Right kidney (tissue), 9 donors: ENCODE measurements around the gene PSMA7.

ENCODE experiments used
- DNase-seq: peaks from one replicate; pipeline ENCODE4 v3.0.0-alpha.2; 2016
- long read RNA-seq, 8 donors: transcript quantifications; one replicate each; lab custom pipeline, GENCODE V29; 2026

Gene PSMA7
- long read RNA-seq, donor 1, transcript PSMA7-203 (7 exons, 996 nt), result major isoform, 251 of 341 reads
- long read RNA-seq, donor 1, transcript PSMA7-206 (4 exons, 548 nt), result minor isoform, 13 of 341 reads
- long read RNA-seq, donor 1, partial matches to known transcripts, result 72 of 341 reads
- long read RNA-seq, donor 1, other reads (novel, unspliced or antisense), result 0 of 341 reads
- long read RNA-seq, donor 2, transcript PSMA7-206 (4 exons, 548 nt), result minor isoform, 13 of 213 reads
- long read RNA-seq, donor 2, transcript PSMA7-203 (7 exons, 996 nt), result major isoform, 145 of 213 reads
- long read RNA-seq, donor 2, partial matches to known transcripts, result 53 of 213 reads
- long read RNA-seq, donor 2, other reads (novel, unspliced or antisense), result 0 of 213 reads
- long read RNA-seq, donor 3, transcript PSMA7-203 (7 exons, 996 nt), result major isoform, 80 of 92 reads
- long read RNA-seq, donor 3, partial matches to known transcripts, result 6 of 92 reads
- long read RNA-seq, donor 3, other reads (novel, unspliced or antisense), result 0 of 92 reads
- long read RNA-seq, donor 4, transcript PSMA7-206 (4 exons, 548 nt), result minor isoform, 8 of 184 reads
- long read RNA-seq, donor 4, transcript PSMA7-203 (7 exons, 996 nt), result major isoform, 135 of 184 reads
- long read RNA-seq, donor 4, partial matches to known transcripts, result 40 of 184 reads
- long read RNA-seq, donor 4, other reads (novel, unspliced or antisense), result 0 of 184 reads
- long read RNA-seq, donor 5, transcript PSMA7-203 (7 exons, 996 nt), result major isoform, 176 of 245 reads
- long read RNA-seq, donor 5, partial matches to known transcripts, result 64 of 245 reads
- long read RNA-seq, donor 5, other reads (novel, unspliced or antisense), result 0 of 245 reads
- long read RNA-seq, donor 6, transcript PSMA7-203 (7 exons, 996 nt), result major isoform, 160 of 255 reads
- long read RNA-seq, donor 6, transcript PSMA7-206 (4 exons, 548 nt), result minor isoform, 13 of 255 reads
- long read RNA-seq, donor 6, transcript PSMA7-201 (3 exons, 925 nt), result minor isoform, 5 of 255 reads
- long read RNA-seq, donor 6, partial matches to known transcripts, result 77 of 255 reads
- long read RNA-seq, donor 6, other reads (novel, unspliced or antisense), result 0 of 255 reads
- long read RNA-seq, donor 7, transcript PSMA7-203 (7 exons, 996 nt), result major isoform, 251 of 365 reads
- long read RNA-seq, donor 7, transcript PSMA7-206 (4 exons, 548 nt), result minor isoform, 24 of 365 reads
- long read RNA-seq, donor 7, partial matches to known transcripts, result 88 of 365 reads
- long read RNA-seq, donor 7, other reads (novel, unspliced or antisense), result 0 of 365 reads
- long read RNA-seq, donor 8, transcript PSMA7-206 (4 exons, 548 nt), result minor isoform, 16 of 244 reads
- long read RNA-seq, donor 8, transcript PSMA7-203 (7 exons, 996 nt), result major isoform, 158 of 244 reads
- long read RNA-seq, donor 8, transcript PSMA7-201 (3 exons, 925 nt), result minor isoform, 5 of 244 reads
- long read RNA-seq, donor 8, partial matches to known transcripts, result 59 of 244 reads
- long read RNA-seq, donor 8, other reads (novel, unspliced or antisense), result 6 of 244 reads

DNA sequence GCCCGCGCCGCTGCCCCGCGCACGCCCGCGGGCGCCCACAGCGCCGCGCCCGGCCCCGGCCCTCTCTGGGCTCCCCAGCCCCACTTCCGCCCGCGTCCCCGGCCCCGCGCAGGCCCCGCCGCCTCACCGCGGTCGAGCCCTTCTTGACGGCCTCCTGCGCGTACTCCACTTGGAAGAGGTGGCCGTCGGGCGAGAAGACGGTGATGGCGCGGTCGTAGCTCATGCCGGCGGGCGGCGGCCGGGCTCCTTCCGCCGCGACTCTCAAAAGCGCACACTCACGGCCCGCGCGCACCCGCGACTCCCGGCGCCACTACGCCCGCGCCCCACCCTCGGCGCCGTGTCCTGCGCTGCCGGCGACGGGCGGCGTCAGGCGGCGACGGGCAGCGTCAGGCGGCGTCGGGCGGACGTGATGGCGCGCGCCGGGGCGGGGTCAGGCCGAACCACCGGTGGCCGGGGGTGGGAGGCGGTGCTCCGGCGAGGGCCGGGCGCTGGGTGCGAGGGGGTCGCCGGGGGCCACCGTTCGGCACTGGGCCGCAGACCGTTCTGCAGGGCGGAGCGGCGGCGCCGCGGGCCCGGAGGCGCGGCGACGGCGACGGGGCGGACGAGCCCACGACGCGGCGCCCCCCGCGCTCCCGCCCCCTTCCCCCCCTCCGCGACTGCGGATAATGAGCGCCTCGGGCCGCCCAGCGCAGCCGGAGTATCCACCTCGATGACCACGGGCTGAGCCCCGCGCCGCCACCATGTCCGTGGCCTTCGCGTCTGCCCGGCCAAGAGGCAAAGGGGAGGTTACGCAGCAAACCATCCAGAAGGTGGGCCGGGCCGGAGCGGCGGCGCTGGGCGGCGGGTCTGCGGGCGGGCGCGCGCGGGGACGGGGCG is at the start of gene PSMA7, which contains the start of gene SS18L1:
Gene PSMA7, minus strand, starts transcription at position 314 of the 876 bp plus-strand sequence. Its CDS starts 91 bp downstream, at position 223.
Gene SS18L1, plus strand, starts transcription at position 689 of the 876 bp plus-strand sequence. Its CDS starts 52 bp downstream, at position 741.
- DNase-seq, result peak; percentile 85

DNA sequence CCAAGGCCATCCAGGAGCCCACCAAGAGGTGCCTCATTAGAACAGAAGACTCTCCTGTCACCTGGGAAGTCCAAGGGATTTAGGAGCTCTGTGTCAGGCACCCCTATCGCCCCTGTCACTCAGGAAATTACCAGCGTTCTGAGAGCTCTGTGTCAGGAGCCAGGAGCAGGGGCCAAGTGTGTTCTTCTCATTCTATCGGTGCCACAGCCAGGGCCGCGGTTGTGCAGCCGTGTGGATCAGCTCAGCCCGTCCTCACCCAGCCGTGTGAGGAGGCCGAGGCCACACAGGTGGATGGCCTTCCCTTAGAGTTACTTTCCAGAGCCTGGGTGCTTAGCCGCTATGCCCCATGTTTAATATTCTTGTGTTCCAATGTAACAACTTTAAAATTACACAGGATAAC is 49.4 kb upstream of the PSMA7 start:
- no peak for DNase-seq

DNA sequence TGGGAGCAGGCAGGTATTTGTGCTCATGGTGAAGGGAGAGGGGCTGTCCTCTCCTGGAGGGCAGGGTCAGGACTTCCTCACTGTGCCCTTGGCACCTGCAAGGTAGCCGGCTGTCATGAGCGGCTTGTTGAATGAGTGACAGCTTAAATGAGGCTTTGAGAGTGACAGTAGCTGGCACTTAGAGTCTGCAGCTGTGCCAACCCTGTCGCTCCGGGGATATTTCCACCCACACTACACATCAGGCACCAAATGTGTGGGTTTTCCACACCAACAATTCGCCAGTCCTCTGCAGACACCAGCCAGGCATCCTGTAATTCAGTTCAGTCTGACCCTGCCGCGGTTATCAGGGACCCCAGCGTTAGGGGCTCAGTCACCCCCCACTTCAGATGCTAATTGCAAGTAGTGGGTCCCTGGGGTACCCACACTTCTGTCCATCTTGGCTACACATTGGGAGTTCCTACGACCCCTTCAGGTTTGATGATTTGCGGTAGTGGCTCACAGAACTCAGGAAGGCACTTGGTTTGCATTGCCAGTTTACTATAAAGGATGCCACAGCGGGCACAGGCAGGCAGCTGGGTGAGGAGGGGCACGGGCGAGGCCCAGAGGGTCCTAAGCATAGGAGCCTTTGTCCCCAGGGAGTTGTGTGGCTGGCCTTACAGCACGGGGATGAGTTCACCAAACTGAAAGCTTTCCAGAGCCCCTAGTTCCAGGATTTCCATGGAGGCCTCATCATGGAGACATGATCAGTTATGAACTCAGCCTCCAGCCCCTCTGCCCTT is 48.8 kb upstream of the PSMA7 start:
- no peak for DNase-seq

DNA sequence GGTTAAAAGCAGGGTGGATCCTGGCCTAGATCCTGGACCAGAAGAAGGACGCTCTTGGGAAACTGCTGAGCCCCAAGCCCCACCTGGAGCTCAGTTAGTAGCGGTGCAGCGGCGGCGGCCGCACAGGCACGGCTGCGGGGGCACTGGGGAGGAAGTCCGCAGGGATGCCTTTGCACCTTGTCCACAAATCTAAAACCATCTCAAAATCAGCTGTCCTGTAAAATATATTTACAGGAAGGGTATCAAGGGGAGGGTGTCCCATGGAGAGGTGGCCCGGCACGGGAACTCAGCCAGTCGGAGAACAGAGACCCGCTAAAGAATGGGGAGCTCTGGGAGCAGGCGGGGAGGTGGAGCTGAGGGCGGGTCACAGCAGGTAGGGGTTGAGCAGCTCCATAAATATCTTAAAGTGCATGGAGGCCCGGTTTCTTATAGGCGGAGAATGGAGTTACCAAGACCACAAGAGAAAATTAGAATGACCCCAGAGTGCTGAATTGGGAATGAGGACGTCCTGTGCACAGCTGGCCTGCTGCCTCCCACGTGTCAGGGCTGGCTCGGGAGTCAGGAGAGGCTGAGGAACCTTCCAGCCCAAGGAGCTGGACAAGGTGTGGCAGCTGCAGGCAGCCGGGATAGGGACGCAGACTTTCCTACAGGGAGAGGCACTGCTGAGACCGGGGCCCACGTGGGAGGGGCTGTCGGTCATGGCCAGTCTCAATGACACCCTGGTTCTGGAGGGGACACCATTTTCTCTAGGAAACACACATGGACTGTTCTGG is 47.6 kb upstream of the PSMA7 start:
- no peak for DNase-seq

DNA sequence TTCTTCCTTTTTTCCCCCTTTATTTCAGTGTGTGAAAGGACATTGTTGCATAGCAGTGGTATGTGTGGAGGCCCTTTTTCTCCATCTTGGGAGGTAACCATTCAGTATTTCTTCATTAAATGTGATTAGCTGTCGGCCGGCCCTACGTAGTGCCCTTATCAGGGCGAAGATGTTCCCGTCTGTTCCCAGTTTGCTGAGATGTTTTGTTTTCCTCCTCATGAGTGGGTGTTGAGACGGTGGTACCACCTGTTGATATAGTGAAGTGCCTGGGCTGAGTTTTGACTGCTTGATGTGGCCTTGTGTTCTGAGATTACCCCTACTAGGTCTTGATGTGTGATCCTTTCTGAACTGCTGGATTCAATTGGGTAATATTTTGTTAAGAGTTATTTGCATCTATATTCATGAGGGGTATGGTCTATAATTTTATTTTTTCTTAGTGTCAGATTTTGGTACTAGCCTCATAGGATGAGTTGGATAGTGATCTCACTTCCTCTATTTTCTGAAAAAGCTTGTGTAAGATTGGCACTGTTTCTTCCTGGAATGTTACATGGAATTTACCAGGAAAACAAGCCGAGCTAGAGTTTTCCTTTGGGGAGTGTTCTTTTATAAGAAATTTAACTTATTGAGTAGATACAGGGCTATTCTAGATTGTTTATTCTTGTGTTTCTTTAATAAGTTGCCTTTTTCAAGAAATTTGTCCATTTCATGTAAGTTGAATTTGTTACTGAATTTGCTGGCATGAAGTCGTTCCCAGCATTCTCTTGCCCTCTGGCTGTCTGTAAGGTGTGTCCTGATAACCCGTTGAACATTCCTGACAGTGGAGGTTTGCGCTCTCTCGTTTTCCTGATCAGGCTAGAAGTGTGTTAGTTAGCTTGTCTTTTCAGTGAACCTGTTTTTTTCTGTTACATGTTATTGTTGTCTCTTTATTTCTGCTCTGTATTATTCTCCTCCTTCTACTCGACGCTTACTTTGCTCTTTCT is 44.0 kb upstream of the PSMA7 start:
- no peak for DNase-seq

DNA sequence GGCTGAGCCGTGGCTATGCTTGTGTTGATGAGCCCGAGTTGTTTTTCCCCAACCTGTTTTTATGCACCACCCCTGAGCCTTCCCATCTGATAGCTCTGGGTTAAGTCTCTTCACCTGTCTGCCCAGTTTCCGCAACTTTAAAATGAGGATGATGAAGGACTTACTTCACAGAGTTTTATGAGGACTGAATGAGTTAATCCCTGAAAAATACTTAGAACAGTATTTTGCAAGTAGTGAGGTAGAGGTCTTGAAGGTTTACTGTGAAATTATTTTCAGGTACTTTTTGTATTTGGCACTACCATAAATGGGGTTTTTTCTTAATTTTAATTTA is 42.9 kb upstream of the PSMA7 start:
- DNase-seq, result no peak

DNA sequence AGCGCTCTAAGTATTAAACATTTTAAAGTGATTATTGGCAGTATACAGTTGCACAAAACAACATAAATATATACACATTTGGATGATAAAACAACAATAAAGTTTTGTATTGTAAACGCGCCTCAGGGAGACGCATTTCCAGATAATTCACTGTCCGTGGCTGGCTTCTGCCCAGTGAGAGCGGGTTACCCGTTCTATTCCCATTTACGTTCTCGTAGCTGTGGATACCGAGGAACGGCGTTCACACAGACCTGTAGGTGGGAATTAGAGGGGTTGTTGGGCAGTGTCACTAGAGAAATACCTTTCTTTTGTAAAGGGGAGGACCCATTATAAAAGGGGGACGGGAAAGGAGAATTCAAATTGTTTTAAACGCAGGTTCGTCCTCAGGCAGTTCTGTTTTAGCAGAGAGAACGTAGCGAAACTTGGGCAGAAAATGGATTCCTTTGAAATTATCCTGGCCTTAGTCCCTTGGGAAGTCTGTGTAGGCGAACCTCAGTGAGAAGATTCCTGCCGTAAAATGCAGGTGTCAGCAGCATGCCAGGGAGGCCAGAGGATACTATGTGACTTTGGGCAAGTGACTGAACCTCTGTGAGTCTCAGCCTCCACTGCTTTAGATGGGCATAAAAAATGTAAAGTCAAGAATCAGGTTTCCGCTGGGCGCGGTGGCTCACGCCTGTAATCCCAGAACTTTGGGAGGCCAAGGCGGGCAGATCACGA is 40.4 kb upstream of the PSMA7 start:
- peak; percentile 6 for DNase-seq

DNA sequence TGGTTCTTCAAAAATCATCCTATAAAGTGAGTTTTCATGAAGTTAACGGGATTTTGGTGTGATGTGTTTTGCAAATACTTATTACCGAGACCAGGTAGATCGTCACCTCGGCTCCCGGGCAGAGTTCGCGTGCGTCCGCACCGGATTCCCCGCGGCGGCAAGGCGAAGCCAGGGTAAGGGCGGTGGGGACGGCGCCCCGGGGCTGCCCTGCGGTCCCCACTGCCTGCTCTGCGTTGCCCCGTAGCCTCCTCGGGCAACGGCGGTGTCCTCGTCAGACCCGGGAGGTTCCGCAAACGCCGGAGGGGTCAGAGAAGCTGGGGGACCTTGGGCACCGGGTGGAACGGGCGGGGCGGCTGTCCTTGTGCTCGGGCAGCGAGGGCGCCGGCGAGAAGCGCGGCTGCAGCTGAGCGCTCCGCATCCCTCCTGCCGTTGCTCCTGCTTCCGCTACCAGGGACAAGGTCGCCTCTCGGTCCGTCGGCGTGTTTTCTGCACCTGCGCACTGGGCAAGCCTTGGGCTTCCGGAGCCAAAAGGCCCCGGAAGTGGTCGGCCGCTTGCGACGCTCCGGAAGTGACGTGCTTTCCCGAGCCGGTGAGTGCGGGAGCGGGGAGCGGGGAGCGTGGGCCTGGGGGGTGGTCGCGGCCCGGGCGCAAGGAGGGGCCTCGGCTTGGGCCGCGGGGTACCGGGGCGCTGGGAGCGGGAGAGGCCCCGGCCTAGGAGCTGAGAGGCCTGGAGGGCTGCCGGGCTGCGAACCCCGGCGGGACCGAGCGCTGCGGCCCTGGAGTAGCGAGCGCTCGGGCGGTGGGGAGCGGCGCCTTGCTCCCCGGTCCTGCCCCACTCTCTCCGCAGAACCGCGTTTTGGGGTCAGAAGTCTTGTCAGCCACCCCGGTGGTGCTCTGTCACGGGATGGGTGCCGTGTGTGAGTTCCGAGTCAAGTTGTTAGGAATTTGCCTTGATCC is 39.6 kb upstream of the PSMA7 start, which contains the start of gene MTG2:
Gene MTG2, plus strand, starts transcription at position 560 of the 957 bp plus-strand sequence. CDS start 10,393 bp downstream, outside the sequence.
- peak; percentile 82 for DNase-seq

DNA sequence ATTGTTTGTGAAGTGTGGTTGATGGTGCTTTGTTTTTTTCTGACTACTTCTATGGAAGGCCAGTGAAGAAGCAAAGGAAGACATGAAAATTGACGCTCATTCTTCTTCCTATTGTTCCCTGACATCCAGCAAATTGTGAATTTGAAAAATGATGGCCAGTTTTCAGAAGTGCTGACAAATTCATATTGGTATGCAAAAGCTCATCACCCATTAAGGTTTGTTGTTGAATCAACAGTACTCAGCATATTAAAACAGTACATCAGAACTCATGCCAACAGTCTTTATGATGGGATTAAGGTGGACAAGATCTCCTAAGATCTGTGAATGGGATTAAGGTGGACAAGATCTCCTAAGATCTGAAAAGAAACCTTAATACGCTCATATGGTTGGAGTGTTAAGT is 38.6 kb upstream of the PSMA7 start:
- no peak for DNase-seq

DNA sequence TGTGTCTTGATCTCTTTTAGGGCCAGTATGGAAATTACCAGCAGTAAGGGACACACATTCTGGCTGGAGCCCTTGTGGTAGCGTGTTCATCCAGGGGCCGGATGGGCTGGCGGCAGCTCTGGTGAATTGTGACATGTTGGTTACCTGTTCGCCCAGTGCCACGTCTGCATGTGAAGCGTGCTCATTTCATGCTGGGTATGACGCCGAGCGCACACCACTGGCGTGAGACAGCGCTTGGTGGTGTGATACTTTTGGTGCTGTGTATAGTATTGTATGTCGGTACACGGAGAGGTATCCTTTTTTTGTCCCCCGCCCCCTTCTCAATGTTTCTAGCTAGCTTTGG is 35.9 kb upstream of the PSMA7 start:
- DNase-seq, result no peak

DNA sequence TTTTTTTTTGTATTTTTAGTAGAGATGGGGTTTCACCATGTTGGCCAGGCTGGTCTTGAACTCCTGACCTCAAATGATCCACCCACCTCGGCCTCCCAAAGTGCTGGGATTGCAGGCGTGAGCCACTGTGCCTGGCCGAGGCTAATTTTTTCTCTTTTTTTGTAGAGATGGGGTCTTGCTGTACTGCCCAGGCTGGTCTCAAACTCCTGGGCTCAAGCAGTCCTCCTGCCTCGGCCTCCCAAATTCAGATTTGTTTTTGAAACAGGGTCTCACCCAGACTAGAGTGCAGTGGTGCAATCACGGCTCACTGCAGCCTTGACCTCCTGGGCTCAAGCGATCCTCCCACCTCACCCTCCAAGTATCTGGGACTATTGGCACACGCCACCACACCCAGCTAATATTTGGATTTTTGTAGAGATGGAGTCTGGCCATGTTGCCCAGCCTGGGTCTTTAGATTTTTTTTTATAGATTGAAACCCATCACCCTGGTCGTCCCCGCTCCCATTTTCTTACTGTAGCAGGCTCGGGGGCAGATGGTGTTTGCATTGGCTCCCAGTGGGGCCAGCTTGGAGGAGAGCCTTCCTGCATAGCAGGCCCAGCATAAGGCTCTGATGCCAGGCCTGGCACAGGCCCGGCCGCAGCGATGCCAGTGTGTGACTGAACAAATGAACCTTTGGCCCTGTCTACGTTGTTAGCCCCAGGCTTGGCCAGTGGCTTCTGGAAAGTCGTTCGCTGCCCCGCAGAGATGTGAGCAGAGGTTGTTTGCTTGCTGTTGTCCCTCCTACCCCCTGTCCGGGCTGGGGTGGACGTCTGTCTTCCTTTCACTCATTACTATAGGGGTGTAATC is 35.3 kb upstream of the PSMA7 start:
- no peak for DNase-seq

DNA sequence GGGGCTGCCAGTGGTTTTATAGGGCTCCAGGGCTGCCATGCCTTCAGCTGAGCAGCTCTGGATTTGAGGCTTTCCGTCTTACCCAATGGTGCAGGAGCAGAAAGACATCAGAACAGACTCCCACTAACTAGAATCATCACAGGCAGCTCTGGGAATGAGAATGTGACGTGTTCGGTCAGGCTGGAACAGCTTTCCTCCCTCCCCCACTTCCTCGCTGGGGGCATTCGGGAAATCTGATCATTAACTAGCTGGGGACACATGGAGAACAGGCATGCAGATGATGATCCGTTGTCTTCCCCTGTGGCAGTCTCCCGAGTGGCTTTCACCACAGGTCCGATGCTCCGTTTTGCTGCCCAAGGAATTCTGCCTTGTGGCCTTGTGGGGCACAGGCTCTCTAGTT is 34.1 kb upstream of the PSMA7 start:
- peak; percentile 12 for DNase-seq

DNA sequence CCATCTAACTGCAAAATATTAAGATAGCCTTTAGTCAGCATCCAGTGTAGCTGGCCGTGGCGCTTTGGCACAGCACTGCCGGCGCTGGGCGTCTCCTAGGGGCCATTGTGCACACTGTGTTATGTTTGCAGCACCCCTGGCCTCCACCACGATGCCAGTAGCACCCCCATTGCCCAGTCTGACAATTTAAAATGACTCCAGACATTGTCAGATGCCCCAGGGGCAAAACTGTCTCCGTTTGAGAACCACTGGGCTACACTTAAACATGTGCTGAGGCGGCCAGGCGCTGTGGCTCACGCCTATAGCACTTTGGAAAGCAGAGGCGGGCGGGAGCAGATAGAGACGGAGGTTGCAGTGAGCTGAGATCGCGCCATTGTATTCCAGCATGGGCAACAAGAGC is 33.7 kb upstream of the PSMA7 start:
- DNase-seq, result no peak

DNA sequence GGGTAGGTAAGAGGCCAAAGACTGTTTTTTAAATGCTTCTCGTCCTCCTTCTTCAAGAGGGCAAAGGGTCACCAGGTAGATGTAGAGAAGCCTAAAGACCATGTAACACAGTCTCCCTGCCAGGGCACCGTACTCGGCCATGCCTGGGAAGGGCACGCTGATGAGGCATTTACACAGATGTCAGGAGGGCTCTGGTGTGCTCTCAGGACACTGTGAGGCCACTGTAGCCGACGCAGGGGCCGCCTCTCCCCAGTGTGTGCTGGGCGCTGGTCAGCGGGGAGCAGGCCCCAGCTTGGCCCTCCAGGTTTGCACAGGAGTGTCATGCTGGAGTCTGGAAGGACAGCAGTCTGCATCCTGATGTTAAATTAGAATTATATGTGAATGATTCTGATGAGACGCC is 32.5 kb upstream of the PSMA7 start:
- no peak for DNase-seq
